Measurements from ENCODE around the gene TINAG. TPM values are rescaled to one million over a fixed set of nuclear protein-coding genes. Genes with fewer than 3 reads are reported as not detected.
"Not testable (repeated sequence)": the region's sequence is repeated elsewhere in the genome, so short reads cannot be mapped to it uniquely, and the experiment has no call there.

The TINAG gene
- total RNA-seq, 1 experiment from 2014 or later = not detected

GRCh38 chr6:54307439-54307910, 766 bp upstream of the TINAG start:
- no peak for DNase-seq (ENCODE audit: low spot score)

- no peak for DNase-seq (ENCODE audit: low spot score)
These were observed 710 bp downstream of the TINAG start for GRCh38 chr6:54308986-54309315.

GRCh38 chr6:54310377-54311152, 2.3 kb downstream of the TINAG start:
- no peak for DNase-seq (ENCODE audit: low spot score)

GRCh38 chr6:54315656-54316055, 7.4 kb downstream of the TINAG start:
- no peak for DNase-seq (ENCODE audit: low spot score)

GRCh38 chr6:54320871-54321270, 12.6 kb downstream of the TINAG start:
- DNase-seq (ENCODE audit: low spot score) = no peak

- DNase-seq (ENCODE audit: low spot score) = peak; percentile 45
These were observed 19.4 kb downstream of the TINAG start for GRCh38 chr6:54327631-54328030.

- not testable (repeated sequence) for DNase-seq (ENCODE audit: low spot score)
These were observed 23.3 kb downstream of the TINAG start for GRCh38 chr6:54331571-54331970.

DNA sequence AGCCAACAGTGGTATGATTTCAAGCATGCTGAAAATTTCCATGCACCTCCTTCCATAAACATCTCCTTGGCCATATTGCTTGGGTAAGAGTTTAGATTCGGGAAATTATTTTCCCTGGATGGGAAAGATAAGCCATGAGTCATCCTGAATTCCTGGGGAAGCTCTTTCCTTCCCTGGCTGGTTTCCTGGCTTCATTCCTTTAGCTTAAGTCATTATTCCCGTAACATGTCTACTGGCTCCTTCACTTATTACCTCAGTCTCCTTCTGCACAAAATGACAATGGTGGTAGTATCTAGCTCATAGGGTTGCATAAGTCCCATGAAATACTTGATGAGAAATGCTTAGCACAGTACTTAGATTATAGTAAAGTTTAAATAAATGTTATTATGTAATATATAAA, 27.6 kb downstream of the TINAG start:
- peak; percentile 88 for DNase-seq (ENCODE audit: low spot score)

- no peak for DNase-seq (ENCODE audit: low spot score)
These were observed 45.7 kb downstream of the TINAG start for GRCh38 chr6:54353975-54354374.

DNA sequence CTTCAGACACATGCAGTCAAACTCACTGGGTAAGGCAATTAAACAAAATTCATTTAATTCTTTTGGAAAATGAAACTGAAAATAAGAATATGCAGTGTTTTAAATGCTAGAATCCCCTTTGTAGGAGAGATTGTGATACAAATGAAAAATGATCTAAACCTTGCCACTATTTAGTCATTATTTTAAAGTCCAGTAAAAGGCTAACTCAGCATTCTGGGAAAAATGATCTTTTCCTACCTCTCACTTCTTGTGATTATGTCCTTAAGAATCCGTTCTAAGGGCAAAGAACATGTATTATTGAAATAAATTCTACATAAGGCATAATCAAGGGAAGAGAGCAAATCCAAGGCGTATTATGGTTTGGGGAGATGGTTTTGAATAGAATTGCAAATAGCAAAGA, 46.4 kb downstream of the TINAG start:
- DNase-seq (ENCODE audit: low spot score) = no peak

GRCh38 chr6:54357141-54357540, 48.9 kb downstream of the TINAG start:
- no peak for DNase-seq (ENCODE audit: low spot score)

DNA sequence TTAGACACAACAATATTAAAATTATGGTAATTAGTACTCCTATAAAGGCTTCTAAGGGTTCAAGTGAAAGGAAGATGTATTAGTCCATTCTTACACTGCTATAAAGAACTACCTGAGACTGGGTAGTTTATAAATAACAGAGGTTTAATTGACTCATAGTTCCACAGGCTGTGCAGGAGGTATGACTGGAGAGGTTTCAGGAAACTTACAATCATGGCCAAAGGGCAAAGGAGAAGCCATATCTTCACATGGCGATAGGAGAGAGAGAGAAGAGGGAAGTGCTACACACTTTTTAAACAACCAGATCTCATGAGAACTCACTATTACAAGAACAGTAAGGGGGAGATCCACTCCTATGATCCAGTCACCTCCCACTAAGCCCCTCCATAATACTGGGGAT, 52.9 kb downstream of the TINAG start:
- no peak for DNase-seq (ENCODE audit: low spot score)

GRCh38 chr6:54361734-54362133, 53.5 kb downstream of the TINAG start:
- no peak for DNase-seq (ENCODE audit: low spot score)

DNA sequence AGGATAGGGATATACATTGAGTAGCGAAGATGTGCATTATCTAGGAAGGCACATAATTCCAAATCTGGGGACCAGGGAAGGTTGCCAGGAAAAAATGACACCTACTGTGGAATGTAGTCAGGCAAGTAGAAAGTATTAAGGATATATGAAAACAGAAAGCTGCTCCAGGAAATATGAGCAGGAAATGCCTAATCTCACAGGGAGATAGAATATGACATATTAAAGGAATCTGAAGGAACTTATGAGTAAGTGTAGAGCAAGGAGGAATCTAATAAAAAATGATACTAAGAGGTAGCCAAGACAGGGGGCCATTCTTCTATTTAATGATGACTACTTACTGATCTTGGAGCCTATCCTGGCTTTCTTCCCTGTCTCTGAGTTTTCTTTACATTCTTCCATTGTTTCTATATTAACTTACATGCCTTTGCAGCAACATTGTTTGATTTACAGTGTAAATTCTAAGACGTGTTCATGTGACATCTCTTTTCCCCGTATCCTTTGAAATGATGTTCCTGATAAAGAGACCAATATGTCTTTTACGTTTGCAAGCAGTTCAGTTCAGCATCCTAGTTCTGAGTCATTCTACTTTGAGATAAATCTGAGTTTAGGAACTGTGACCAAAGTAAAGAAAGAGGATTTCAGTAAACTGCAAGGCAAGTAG, 58.6 kb downstream of the TINAG start:
- no peak for DNase-seq (ENCODE audit: low spot score)

DNA sequence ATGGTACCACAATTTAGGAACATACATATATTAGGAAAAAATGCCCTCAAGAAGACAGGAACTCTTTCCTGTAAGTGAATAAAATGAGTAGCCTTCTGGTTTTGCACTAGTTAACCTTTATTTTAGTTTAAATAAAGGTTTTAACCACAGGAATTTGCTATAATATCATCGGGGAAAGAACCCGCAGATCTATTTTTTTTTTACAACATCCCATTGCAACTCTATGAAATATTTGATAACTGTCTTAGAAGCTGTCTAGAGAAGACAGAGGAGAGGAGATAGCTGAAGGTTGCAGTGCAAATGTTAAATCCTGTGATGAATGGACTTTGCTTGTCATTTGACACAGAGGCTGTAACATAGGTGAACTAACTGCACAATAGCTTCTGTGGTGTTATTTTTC, 69.5 kb downstream of the TINAG start:
- no peak for DNase-seq (ENCODE audit: low spot score)

DNA sequence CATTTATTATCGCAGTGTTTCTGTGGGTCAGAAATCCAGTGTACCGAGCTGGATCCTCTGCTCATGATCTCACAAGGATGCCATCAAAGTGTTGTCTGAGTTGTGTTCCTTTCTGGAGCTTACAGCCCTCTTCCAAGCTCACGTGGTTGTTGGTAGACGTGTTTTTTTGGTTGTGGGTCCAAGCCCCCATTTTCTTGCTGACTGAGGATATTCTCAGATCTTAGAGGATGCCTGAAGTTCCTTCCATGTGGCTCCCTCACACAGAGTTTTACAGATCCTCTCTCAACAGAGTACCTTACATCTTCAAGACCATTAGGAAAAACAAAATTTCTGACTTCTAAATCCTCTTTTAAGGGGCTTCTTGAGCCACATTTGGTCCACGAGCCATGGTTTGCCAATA, 78.1 kb downstream of the TINAG start:
- DNase-seq (ENCODE audit: low spot score) = no peak

DNA sequence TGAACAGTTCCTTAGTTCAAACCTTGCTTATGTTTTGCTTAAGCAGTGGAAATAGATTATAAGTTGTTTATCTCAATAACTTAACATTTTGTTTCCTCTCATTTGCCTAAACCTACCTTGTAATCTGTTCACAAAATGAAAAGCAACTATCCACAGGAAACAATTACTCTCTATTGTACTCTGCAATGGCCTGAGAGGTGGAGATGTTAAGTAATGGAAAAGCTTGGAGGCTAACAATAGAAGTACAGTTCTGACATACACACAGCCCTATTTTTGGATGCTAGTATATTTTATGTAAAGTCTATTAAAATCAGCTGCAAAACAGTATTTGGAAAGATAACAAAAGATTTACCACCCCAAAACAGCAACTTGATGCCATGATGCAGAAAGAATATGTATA, 82.1 kb downstream of the TINAG start:
- no peak for DNase-seq (ENCODE audit: low spot score)

- DNase-seq (ENCODE audit: low spot score) = no peak
These were observed 83.3 kb downstream of the TINAG start for GRCh38 chr6:54391577-54391976.

DNA sequence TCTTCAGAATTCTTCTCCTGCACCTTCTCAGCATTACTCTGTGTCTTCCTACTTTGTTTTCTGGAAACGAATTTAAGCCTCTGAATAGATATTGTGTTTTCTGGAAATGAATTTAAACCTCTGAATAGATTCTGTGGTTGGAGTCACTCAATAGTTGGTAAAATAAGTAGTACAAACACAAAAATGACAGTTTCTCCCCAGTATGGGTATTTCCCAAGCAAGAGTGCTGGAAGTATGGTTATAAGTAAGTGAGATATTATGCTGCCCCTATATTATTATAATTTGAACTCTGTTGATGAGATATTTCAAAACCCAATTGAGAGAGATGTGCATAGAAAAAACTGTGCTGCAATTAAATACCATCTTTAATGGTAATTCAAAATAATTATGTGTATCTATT, 94.9 kb downstream of the TINAG start:
- no peak for DNase-seq (ENCODE audit: low spot score)

DNA sequence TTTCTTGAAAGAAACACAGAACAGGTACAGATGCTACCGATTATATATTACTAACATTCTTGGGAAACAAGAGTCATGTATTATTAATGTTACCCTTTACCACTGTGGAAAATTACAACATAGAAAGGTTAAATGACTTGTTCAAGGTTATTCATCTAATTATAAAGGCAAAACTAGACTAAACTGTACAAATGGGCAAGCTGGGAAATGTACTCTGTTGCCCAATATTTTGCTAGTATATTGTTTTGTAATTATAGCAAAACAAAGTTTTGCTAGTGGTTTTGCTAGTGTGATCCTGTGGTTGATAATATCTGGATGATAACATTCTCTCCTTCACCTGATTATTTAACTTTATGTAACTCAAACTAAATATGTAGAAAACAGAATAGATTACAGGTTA, 96.5 kb downstream of the TINAG start:
- no peak for DNase-seq (ENCODE audit: low spot score)

- DNase-seq (ENCODE audit: low spot score) = no peak
These were observed 103.5 kb downstream of the TINAG start for GRCh38 chr6:54411767-54412166.

DNA sequence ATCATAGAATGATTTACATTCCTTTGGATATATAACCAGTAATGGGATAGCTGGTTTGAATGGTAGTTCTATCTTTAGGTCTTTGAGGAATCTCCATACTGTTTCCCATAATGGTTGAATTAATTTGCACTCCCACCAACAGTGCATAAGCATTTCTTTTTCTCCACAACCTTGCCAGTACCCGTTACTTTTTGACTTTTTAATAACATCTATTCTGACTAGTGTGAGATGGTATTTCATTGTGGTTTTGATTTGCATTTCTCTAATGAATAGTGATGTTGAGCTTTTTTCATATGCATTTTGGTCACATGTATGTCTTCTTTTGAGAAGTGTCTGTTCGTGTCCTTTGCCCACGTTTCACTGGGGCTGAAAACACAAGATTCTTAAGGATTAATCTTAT, 107.3 kb downstream of the TINAG start:
- DNase-seq (ENCODE audit: low spot score) = no peak

DNA sequence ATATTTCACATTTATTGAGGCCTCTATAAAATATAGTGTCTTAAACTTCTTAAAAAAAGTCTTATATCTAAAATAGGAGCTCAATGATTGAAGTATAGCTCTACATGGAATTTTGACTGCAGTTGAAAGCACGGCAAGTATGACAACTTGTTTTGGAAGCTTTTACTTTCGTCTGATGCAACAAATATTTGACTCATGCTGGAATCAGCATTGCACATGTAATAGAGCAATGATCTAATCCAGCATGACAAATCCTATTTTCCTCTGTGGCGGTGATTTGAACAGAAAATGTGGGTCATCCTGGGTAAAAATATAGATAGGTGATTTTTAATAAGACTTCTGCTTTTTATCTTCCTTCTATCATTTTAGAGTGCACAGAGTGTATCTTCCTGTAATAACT, 111.6 kb downstream of the TINAG start:
- DNase-seq (ENCODE audit: low spot score) = peak; percentile 85

DNA sequence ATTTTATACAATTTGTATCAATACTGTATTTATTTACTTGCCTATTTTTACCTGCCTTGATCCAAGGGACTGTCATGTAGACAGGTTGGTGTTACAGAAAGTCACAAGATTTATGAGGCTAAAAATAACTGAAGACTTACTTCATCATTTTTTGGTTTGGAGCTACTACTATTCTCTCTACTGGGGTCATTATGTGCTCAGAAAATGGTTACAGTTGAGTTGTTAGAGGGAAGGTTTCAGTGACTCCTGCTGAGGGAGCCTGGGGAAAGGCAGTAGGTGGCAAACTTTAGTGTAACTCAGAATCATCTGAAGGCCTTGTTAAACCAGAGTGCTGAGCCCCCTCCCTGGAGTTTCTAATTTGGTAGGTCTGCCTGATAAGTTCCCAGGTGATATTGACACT, 118.8 kb downstream of the TINAG start:
- no peak for DNase-seq (ENCODE audit: low spot score)
